HG03520 (cell line): ENCODE measurements around the gene TENT5A.
"Not testable (repeated sequence)": the region's sequence is repeated elsewhere in the genome, so short reads cannot be mapped to it uniquely, and the experiment has no call there.

Experiments
- ATAC-seq: cut with Tn5 transposase; IDR thresholded peaks from one replicate; pipeline ENCODE4 v1.9.1; 2021; ENCODE audit warnings: mild to moderate bottlenecking, moderate library complexity; ENCODE audit not compliant: unreplicated experiment

The TENT5A gene

DNA sequence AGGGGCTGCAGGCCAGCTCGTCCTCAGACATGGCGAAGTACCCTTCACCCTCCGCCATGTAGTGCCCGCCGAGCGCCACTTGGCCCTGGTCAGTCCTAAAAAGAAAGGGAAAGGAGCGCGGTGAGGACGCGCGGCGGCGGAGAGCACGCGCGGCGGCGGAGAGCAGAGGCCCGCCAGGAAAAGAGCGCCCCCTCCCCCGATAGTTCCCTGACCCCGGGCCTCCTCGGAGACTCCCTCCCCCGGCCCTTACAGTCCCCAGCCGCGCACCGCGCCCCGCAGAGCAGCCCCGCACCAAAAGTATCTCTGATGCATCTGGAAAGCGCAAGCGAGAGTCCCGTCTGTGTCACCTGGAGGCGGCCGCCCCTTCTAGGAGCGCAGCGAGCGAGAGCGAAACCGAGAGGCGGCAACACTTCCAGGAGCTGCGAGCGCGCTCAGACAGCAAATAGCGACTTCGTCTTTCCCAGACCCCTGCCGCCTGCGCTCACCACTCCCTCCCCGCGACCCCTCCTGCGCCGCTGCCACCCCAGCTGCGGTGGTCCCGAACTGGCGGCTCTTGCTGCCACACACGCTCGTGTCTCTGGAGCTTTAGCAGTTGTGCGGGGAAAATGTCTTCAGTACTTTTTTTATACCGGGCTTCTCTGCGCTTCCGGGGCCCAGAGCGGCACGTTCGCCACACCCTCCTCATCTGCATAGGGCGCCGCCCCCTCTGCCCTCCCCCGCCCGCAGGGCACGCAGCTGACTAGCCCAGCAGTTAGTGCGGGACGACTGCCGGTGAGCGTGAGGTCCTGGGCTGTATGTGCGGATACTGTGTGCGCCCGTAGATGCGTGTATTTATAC, at the start of gene TENT5A:
Gene TENT5A (minus strand): TSS at position 598 of the 837 bp plus-strand sequence. CDS start 540 bp downstream, at position 58.
- peak; percentile 73 for ATAC-seq

DNA sequence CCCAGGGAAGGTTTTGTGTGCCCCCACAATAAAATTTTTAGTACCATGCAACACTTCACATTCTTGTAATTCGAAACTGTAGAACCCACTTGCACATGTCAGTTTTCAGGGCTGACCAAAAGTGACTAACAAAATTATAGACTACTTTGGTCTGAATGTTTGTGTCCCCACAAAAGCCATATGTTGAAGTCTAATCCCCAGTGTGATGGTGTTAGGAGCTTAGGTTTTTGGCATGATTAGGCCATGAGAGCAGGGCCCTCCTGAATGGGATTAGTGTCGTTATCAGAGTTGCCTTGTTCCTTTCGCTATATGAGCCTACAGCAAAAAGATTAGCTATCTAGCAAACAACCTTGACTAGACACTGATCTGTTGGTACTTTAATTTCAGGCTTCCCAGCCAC, 49.0 kb upstream of the TENT5A start:
- ATAC-seq: no peak

DNA sequence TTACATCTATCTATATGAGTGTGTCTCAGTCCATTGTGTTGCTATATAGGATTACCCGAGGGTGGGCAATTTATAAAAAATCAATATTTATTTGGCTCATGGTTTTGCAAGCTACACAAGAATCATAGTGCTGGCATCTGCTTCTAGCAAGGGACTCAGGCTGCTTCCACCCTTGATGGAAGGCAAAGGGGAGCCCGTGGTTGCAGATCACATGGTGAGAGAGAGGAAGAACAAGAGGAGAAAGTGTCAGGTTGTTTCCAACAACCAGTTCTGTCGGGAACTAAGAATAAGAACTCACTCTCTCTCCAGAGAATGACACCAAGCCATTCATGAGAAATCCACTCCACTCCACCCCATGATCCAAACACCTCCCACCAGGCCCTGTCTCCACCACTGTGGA, 48.2 kb upstream of the TENT5A start:
- ATAC-seq: no peak

DNA sequence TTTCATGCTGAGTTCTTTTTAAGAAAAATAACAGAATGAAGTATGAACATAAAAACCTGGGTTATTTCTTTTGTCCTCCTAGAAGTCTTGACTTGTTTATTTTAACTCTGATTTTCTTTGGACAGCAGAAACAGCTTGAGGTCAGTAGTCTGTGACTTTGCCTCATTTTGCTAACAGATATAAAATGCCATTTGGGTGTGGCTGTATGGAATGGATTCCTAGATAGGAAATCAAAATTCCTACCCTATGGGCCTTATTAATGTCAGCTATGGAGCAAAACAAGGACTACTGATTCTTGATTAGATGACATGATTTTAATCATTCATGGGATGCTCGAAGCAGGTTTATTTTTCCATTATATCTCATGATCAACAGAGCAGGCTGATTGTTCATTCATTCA, 46.8 kb upstream of the TENT5A start:
- ATAC-seq: no peak

DNA sequence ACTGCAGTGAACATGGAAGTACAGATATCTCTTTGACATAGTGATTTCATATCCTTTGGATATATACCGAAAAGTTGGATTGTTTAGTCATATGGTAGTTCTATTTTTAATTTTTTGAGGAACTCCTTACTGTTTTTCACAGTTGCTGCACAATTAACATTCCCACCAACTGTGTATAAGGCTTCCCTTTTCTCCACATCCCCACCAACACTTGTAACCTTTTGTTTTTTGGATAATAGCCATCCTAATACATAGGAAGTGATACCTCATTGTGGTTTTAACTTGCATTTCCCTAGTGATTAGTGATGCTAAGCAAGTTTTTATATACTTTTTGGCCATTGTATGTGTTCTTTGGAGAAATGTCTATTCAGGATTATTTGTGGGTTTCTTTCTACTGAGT, 45.1 kb upstream of the TENT5A start:
- ATAC-seq: no peak

DNA sequence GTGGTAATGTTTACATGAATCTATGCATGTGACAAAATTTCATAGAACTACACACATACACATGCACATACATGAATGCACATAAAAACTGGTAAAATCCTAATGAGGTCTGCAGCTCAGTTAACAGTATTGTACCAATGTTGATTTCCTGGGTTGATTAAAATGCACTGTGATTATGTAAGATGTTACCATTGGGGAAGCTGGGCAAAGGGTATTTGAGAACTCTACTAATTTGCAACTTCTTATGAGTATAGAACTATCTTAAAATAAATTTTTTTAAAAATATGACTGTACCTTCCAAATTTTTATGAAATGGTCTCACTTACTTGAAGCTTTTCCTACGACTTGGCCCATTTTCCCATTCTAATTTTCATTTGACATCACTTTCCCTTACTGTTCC, 43.4 kb upstream of the TENT5A start:
- no peak for ATAC-seq

DNA sequence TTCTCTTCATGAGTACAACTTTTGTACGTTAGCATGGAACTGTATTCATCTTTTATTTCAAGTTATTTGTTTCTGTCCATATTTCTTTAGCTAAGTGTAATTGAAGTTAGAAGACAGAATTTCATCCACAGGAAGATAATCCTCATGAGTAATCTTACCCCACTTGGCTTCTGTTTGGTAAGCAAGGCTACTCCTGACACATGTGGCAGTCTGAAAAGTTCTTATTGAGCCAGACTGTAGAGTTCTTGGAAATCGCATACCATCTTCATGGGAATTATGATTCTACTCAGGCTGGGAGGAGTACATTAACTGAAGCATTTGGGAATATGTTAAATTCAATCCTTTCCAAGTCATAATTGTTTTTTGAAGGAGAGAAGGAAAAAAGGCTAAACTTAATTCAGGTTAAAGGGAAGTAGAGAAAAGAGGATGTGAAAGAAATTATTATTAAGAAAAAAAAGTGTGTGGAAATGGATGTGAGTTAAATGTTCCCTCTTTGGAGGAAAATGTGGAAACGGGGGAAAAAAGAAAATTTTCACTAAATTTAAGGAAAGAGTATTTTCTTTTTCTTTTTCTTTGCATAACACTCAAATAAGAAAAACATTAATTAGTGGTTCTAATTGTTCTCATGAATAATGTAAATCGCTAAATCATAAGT, 41.5 kb upstream of the TENT5A start:
- no peak for ATAC-seq

DNA sequence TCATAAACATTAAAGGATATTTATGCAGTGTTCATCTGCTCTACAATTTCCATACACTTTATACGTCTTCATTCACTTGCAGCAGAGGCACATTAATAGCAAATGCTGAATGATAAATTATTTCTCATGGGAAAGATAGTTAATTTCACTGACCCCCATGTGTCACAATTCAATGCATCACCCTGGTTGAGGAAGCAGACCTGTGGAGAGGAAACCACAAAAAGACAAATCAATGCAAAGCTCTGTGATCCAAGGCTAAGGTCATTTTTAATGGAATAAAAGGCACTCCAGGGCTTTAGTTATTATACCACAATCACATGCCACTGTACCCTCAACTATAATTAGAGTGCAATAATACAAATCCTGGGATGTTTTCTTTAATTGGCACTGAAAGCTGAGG, 40.3 kb upstream of the TENT5A start:
- no peak for ATAC-seq

DNA sequence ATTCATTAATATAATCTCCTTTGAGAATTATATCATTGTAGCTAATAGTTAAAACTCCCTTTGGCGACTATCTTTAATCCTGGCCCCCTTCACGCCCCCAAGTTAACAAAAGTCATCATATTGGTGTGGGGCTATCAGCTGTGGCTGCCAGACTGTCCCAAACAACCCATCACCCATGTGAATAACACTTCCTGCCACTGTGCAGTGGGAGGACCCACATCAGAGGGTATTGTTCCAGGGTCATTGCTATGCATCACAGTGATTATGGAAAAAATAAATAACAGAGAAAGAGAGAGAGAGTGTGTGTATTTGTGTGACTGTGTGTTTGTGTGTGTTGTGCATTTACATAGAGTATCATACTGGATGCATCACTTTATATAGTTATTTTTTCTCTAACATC, 39.3 kb upstream of the TENT5A start:
- no peak for ATAC-seq

DNA sequence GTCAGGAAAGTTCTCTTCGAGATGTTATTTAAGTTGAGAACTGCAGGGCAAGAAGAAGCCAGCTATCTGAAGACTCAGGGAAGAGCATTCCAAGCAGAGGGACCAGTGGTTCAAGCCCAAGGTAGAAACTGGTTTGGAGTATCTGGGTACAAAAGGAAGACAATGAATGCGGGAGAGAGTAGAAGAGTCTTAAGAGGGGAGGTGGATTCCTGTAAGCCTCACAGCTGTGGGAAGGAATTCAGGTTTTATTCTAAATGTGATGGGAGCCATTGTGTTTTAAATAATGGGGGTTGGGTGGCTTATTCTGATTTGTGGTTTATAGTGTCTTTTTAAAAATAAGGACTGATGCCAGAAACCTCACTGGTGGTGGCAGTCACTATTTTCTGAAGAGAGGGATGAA, 37.6 kb upstream of the TENT5A start:
- ATAC-seq: no peak

DNA sequence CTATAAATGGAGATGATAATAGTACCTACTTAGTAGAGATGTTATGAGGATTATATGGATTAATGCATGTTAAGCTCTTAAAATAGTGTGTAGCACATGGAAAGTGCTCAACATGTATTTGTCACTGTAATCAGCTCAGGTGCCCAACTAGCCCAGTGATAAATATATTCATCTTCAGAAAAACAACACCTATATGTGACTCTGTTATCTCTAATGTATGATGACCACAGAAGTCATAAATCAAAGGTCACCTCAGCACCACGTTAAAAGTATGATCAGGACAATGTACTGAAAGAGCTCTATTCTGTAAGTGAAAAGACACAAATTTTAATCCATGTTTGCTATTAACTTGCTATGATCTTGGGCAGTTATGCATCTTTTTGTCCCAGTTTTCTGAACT, 36.8 kb upstream of the TENT5A start:
- no peak for ATAC-seq

DNA sequence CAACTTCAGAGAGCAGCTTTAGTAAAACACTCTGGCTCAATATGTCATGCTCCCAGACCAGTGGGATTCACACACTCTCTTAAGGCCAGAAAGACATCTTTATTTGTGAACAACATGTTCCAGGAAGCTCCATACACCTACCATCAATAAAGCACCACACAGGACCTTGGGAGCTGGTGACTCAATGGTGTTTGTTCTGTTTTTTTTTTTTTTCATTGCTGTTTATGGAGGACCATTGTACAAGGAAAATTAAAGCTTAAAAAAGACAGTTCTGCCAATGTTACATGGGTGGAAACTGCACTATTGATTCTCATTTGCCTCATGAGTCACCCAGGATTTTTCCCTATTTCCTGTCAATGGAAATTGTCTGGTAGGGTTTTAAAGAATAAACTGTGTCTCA, 36.3 kb upstream of the TENT5A start:
- ATAC-seq: no peak

DNA sequence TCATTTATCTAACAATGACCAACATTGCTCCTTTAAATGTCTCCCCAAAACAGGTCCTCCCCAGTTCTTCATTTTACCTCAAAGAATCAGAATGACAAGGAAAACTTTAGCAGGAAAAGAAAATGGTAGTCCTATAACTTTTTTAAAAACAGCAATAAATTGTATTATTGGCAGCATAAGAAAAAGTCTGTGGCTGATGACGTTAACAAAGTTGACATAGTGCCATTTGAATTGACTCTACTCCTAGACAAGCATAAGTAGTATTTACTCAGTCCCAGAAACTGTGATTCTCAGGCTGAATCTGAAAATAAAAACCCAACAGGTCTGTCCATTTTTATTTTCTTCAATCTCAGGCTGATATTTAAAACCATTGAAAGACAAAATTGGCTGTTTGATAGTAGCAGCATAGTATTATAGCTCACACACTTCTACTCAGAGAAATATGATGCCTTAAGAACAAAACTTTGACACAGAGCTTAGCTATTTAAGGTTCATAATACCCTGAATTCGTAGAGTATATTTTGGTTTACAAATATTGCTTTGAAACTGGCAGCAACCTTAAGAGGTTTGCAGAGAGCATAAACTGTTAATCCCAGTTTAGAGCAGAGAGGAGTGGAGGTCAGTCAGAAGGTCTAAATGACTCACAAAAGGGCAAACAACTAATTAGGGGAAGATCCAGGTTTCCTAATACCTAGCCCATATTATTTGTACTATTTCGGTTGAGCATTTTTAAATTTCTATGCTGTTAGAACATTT, 35.0 kb upstream of the TENT5A start:
- ATAC-seq: no peak

DNA sequence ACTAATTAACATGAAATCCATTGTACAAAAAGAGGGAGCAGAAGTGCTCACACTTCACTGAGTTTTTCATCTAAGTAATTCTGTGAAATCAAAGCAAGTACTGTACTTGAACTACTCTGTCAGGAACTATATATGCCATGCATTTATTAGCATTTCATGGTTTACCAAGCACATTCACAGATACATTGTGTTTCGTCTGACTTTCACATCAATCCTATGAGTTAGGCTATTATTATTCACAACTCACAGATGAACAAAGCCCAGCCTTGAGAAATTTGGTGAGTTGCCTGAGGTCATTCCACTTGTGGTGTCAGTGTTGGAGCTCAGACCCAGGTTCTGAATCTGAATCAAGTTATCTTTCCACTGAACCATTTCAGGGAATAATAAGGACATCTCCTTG, 33.7 kb upstream of the TENT5A start:
- ATAC-seq: no peak

DNA sequence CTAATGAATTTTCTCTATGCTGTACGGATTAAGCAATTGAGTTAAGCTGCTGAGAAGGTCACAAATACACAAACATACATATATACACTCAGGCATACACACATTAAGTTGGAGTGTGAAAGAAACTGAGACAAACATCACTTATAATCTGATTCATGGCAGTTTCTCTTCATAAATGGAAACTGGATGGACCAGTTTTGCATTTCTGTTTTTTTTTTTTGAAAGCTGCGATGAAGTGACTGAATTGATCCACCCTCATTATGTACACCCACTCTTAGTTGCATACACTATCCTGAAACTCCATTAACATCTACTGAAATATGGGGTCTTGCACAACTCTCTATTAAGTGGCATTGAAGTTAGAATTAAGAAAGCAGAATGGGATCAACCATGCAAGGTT, 32.9 kb upstream of the TENT5A start:
- ATAC-seq: no peak

DNA sequence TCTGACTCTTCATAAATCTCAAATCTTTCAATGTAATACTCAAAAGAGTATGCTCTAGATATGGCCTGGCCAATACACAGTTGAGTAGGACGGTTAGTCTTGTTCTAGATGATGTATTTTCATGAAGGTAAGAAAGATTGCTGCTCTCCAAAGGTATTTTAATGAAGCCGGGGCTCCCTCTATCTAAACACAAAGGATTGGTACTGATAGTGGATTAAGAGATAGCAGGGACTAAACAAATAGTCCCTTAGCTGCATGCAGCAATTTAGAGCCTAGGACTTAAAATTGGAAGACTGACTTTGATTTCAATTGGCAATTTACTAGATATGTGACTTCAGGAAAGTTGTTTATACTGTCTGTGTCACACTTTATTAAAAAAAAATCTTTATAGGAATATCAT, 31.4 kb upstream of the TENT5A start:
- no peak for ATAC-seq

DNA sequence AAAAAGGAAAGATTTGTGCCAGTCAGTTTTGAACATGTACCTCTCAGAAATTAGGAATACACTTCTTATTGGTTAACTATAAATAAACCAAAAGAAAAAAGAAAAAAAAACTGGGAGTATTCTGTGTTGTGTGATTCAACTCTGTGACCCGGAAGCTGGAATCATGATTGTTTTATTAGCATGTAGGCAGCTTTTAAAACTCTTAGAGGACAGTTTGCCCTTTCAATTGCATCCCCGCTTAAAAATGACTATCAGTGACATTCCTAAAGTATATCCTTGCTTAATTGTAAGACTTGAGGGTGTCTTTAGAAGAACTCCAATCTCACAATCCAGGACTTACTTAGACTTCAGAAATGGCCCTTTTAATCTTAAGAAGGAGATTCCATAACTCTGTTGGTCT, 29.1 kb upstream of the TENT5A start:
- no peak for ATAC-seq

DNA sequence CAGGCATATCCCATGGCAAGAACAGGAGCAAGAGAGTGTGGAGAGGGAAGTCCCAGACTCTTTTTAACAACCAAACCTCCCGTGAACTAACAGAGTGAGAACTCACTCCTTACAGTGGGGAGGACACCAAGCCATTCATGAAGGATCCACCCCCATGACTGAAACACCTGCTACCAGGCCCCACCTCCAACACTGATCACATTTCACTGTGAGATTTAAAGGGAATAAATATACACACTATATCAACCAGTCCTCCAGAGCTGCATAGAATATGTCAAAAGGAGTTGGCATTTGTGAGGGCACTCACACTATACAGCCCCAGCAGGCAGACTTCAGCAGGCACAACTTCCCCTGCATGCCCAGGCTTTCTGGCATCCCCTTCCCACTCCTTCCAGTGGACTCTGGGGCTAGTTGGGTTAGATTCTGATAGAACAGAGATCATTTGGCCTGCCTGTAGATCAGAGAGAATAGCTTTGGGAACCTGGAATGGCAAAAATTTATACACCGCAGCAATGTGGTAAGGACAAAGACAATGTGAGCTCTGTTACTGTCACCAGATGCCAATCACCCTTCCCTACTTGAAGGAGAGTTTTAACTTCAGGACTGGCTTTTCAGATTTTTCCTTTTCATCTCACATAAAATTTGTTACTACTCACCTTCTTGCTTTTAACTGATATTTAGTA, 25.2 kb upstream of the TENT5A start:
- ATAC-seq: no peak

DNA sequence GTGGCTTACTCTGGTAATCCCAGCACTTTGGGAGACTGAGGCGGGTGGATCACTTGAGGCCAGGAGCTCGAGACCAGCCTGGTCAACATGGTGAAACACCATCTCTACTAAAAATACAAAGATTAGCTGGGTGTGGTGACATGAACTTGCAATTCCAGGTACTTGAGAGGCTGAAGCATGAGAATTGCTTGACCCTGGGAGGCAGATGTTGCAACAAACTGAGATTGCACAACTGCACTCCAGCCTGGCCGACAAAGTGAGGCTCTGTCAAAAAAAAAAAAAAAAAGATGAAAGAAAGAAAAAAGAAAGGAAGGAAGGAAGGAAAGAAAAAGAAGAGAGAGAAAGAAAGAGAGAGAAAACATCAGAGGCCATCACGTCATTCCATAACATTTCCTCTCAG, 23.7 kb upstream of the TENT5A start:
- ATAC-seq: not testable (repeated sequence)

DNA sequence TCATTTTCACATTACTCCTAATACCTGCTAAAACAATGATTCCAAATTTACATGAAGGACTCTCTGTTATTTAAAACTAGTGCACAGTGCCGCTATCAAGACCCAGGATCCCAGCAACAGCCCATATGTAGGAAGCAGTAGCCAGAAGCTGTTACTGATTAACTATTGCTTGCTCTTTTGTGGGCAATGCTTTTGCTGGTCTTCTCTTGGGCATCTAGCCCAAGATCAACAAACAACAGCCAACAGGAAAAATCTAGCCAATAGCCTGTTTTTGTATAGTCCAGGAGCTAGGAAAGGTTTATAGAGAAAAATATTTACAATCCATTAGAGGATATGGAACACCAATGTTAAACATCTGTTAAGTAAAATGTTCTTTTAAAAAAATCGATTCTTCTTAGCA, 22.1 kb upstream of the TENT5A start:
- no peak for ATAC-seq

DNA sequence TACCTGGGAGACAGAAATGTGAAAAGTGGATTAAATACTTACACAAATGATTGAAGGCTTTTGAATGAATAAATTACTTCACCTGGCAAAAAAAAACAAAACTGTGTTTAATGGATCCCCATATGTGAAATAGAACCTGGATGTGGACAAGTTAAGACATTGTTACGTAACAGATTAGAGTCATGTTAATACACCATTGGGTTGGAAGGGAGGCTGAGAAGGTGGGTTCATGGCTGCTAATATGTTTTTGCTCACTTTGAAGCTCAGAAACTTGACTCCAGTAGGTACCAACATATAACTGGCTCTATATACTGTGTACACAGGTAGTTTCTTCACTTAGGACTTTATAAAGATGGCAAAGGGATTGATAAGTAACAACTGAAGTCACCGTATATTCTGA, 21.4 kb upstream of the TENT5A start:
- no peak for ATAC-seq
